ENCODE measurements around the gene TCERG1L.

- TF ChIP-seq, protein P1, sequence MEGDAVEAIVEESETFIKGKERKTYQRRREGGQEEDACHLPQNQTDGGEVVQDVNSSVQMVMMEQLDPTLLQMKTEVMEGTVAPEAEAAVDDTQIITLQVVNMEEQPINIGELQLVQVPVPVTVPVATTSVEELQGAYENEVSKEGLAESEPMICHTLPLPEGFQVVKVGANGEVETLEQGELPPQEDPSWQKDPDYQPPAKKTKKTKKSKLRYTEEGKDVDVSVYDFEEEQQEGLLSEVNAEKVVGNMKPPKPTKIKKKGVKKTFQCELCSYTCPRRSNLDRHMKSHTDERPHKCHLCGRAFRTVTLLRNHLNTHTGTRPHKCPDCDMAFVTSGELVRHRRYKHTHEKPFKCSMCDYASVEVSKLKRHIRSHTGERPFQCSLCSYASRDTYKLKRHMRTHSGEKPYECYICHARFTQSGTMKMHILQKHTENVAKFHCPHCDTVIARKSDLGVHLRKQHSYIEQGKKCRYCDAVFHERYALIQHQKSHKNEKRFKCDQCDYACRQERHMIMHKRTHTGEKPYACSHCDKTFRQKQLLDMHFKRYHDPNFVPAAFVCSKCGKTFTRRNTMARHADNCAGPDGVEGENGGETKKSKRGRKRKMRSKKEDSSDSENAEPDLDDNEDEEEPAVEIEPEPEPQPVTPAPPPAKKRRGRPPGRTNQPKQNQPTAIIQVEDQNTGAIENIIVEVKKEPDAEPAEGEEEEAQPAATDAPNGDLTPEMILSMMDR (IDR thresholded peaks at IDR 0.05; ENCODE audit: insufficient read depth, low read length, poor library complexity, severe bottlenecking), result no peak
- no peak for TF ChIP-seq EZH2phosphoT487 (conservative IDR thresholded peaks at IDR 0.05; ENCODE audit: low read length)
Measured at GRCh38 chr10:131230641-131231322, 80.7 kb downstream of the TCERG1L start.

Data from SU-DHL-6 (cell line).